HG03175 (cell line): ENCODE measurements around the gene TMUB2.

Experiments
- ATAC-seq: cut with Tn5 transposase; IDR thresholded peaks from one replicate; pipeline ENCODE4 v1.9.1; 2021; ENCODE audit warnings: mild to moderate bottlenecking, moderate library complexity; ENCODE audit not compliant: unreplicated experiment

The TMUB2 gene

GRCh38 chr17:44176671-44177501 lies 9.9 kb upstream of the TMUB2 start:
- ATAC-seq: no peak

- no peak for ATAC-seq
Measured at GRCh38 chr17:44177640-44178039, 9.1 kb upstream of the TMUB2 start.

GRCh38 chr17:44178133-44178532 lies 8.6 kb upstream of the TMUB2 start:
- no peak for ATAC-seq

- ATAC-seq: no peak
Measured at GRCh38 chr17:44183024-44183423, 3.7 kb upstream of the TMUB2 start.

GRCh38 chr17:44184212-44184810 lies 2.5 kb upstream of the TMUB2 start:
- ATAC-seq: no peak

GRCh38 chr17:44187131-44187899 lies 543 bp downstream of the TMUB2 start:
- ATAC-seq: peak; percentile 49

- ATAC-seq: no peak
Measured at GRCh38 chr17:44188576-44189403, 2.0 kb downstream of the TMUB2 start.

GRCh38 chr17:44190481-44190880 lies 3.7 kb downstream of the TMUB2 start:
- no peak for ATAC-seq

- ATAC-seq: no peak
Measured at GRCh38 chr17:44191369-44191768, 4.6 kb downstream of the TMUB2 start.

- no peak for ATAC-seq
Measured at GRCh38 chr17:44191941-44192496, 5.2 kb downstream of the TMUB2 start.

- ATAC-seq: no peak
Measured at GRCh38 chr17:44192750-44193149, 6.0 kb downstream of the TMUB2 start.

- no peak for ATAC-seq
Measured at GRCh38 chr17:44193326-44194084, 6.7 kb downstream of the TMUB2 start.

- no peak for ATAC-seq
Measured at GRCh38 chr17:44197107-44197506, 10.3 kb downstream of the TMUB2 start.

GRCh38 chr17:44197980-44198720 lies 11.4 kb downstream of the TMUB2 start:
- no peak for ATAC-seq

- peak; percentile 24 for ATAC-seq
Measured at GRCh38 chr17:44198721-44199552, 12.2 kb downstream of the TMUB2 start.

- ATAC-seq: peak; percentile 58
Measured at GRCh38 chr17:44199553-44200477, 13.0 kb downstream of the TMUB2 start, which contains the start of gene ATXN7L3. Gene ATXN7L3, minus strand, starts transcription at chr17:44199884. Its CDS starts 1,814 bp downstream, at chr17:44198070.
